ENCODE data around the gene OMP. TPM values are rescaled to one million over a fixed set of nuclear protein-coding genes. Genes with fewer than 3 reads are reported as not detected.
A peak's percentile ranks its signal among the peaks of the same experiment; 100 is the strongest.

OMP gene
- polyA plus RNA-seq, 3 donors = not detected

DNA sequence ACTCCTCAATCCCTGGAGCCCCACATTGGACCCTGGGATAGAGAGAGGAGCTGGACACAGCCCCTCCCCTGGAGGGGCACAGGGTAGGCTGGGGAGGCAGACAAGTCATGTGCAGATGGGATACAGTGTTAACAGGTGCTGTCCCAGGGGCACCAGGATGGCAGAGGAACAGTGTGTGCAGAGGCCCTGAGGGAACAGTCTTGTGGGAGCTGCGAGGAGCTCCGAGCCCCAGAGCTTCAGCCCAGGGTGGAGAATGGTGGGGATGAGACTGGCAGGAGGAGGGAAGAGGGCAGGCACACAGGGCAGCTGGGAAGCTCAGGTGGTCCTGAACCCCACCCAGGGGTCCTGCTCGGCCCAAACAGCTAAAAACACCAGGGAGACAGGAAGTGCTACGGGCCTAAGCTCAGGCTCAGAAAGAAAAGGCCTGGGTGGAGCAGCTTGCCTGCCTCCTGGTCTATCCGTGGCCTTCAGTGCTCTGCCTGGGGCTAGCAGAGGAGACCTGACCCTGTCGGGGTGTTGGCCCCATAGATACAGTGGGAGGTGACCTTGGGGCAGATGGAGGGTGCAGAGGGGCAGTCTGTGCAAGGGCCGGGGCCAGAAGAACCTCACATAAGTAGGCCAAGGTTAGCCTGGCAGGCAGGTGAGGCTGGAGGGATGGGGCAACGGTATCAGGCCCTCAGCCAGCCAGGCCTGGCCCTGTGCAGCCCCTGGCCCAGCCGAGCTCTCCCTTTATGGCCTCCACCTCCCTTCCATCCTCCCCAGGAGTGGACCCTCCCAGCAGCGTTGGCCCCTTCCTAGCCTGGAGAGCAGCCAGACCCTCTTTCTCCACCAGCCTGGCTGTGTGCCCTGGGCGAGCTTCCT, 20.4 kb upstream of the OMP start:
- peak overlapping the region; percentile 89 for H2AFZ ChIP-seq (ENCODE audit: insufficient read depth, low read depth, low read length, poor library complexity, severe bottlenecking)

More for the DNA sequence above, 20.4 kb upstream of the OMP start:
- Histone ChIP-seq H3K4me2 (replicated peaks; ENCODE audit: extremely low read depth, low read length, poor library complexity, severe bottlenecking) (peak overlapping the region; percentile 50), H3K9ac (ENCODE audit: insufficient read depth, low read length, poor library complexity, severe bottlenecking) (peak overlapping the region; percentile 47), H3K27me3 (ENCODE audit: control insufficient read depth in 2 of 2, insufficient read depth in 2 of 2, low read length in 2 of 2) (no peaks in the 10 kb centered on the region), H4K20me1 (ENCODE audit: insufficient read depth, low read length) (no peaks in the 10 kb centered on the region), H3K9me3 (replicated peaks in 1 of 2; ENCODE audit: control insufficient read depth in 1 of 2, insufficient read depth in 1 of 2, low read length in 2 of 2) (no peaks in the 10 kb centered on the region), H3K4me3 (replicated peaks in 1 of 3; ENCODE audit: low read depth in 2 of 3, low read length in 3 of 3) (peak overlapping the region in 1 of 3 experiments; percentile 52), H3K36me3 (replicated peaks in 1 of 2; ENCODE audit: control insufficient read depth in 1 of 2, insufficient read depth in 2 of 2, low read length in 2 of 2) (no peaks in the 10 kb centered on the region), H3K79me2 (ENCODE audit: insufficient read depth, low read length) (no peaks in the 10 kb centered on the region), H3K27ac (ENCODE audit: low read depth in 1 of 2, low read length in 2 of 2) (peak overlapping the region; percentile 61 to 75), H3K4me1 (ENCODE audit: control insufficient read depth in 1 of 2, insufficient read depth in 2 of 2, low read length in 2 of 2) (peaks cover 14 to 15% of the 10 kb centered on the region in 2 donors)
- intact Hi-C loops (cut with micrococcal nuclease) = loop anchor here in 1 of 2 donors (10.0 kb wide), 1 partner anchor 357 kb away; no protein-coding TSS in a partner anchor
- TF ChIP-seq, protein P1, sequence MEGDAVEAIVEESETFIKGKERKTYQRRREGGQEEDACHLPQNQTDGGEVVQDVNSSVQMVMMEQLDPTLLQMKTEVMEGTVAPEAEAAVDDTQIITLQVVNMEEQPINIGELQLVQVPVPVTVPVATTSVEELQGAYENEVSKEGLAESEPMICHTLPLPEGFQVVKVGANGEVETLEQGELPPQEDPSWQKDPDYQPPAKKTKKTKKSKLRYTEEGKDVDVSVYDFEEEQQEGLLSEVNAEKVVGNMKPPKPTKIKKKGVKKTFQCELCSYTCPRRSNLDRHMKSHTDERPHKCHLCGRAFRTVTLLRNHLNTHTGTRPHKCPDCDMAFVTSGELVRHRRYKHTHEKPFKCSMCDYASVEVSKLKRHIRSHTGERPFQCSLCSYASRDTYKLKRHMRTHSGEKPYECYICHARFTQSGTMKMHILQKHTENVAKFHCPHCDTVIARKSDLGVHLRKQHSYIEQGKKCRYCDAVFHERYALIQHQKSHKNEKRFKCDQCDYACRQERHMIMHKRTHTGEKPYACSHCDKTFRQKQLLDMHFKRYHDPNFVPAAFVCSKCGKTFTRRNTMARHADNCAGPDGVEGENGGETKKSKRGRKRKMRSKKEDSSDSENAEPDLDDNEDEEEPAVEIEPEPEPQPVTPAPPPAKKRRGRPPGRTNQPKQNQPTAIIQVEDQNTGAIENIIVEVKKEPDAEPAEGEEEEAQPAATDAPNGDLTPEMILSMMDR (IDR thresholded peaks at IDR 0.05) = no peak
- WGBS (ENCODE audit: insufficient coverage) = 73% methylated on average over 10 of the region's 11 CpGs
- Mint-ChIP-seq H3K9me3 (peaks cover 0 to 5% (median 0%) of the 10 kb centered on the region in 7 donors), H3K4me1 (peaks cover 18% of the 10 kb centered on the region), H3K27me3 (ENCODE audit: low read depth in 3 of 3) (peaks cover 0 to 6% (median 1%) of the 10 kb centered on the region in 3 donors), H3K4me3 (peak overlapping the region; percentile 57 to 75), H3K27ac (peak overlapping the region in 6 of 7 donors; percentile 37 to 89 (median 66)), H3K36me3 (no peaks in the 10 kb centered on the region)
- no peak for DNase-seq
